Endothelial cell of umbilical vein (primary cell): ENCODE results near the gene VPS35. TPM values are rescaled to one million over a fixed set of nuclear protein-coding genes. Genes with fewer than 3 reads are reported as not detected.
A peak's percentile ranks its signal among the peaks of the same experiment; 100 is the strongest.
"Not testable (repeated sequence)": the region's sequence is repeated elsewhere in the genome, so short reads cannot be mapped to it uniquely, and the experiment has no call there.

Experiments used
- BruUV-seq: library from RNA; stranded (reverse); fragments of 400-500 nt; replicated peaks from 2 replicates; lab custom pipeline; 2021; lab: Mats Ljungman, UMichigan
- CTCF ChIA-PET: fragments of 300-600, 350-600 bp; sonication (Branson Sonifier 250); formaldehyde crosslinking; loops from one replicate; lab custom pipeline; 2021; ENCODE audit warnings: antibody characterized with exemption, inconsistent platforms; lab: Charles Lee
- POLR2A ChIA-PET: fragments of 300-600, 350-600 bp; sonication (Branson Sonifier 250); formaldehyde crosslinking; loops from one replicate; lab custom pipeline; 2021; ENCODE audit warnings: antibody characterized with exemption, inconsistent platforms; lab: Charles Lee
- DNase-seq: peaks from one replicate; pipeline ENCODE4 v3.0.0-alpha.2; 2011; ENCODE audit warnings: low read depth, low spot score
- FAIRE-seq: peaks from 2 replicates; lab custom pipeline; 2011; peaks lifted over from hg19 to GRCh38; lab: Jason Lieb, UNC
- H2AFZ ChIP-seq: 2 replicates; pipeline ENCODE4 v1.6.0; 2012; ENCODE audit warnings: low read depth, low read length, control low read depth, inconsistent platforms
- H3K27ac ChIP-seq: 2 replicates; pipeline ENCODE4 v1.5.1; 2011; ENCODE audit warnings: low read depth, mild to moderate bottlenecking, control low read depth, low read length, moderate library complexity; ENCODE audit not compliant: insufficient read depth
- H3K27me3 ChIP-seq, 2 experiments: 2 replicates each; pipeline versions ENCODE4 v1.6.0 to v1.6.1; 2011; ENCODE audit warnings: low read length in 2 of 2, mixed read lengths in 1 of 2; ENCODE audit not compliant: control insufficient read depth in 2 of 2, insufficient read depth in 2 of 2
- H3K36me3 ChIP-seq, 2 experiments: 2 replicates in 1 of 2; 3 replicates in 1 of 2; pipeline ENCODE4 v1.5.1; 2011; ENCODE audit warnings: low read length in 2 of 2, mild to moderate bottlenecking in 1 of 2, moderate library complexity in 1 of 2; ENCODE audit not compliant: control insufficient read depth in 2 of 2, insufficient read depth in 2 of 2; ENCODE audit errors: extremely low read depth in 1 of 2
- H3K4me1 ChIP-seq: 3 replicates; pipeline ENCODE4 v1.5.1; 2011; ENCODE audit warnings: mild to moderate bottlenecking, low read length; ENCODE audit not compliant: control insufficient read depth, insufficient read depth; ENCODE audit errors: extremely low read depth
- H3K4me2 ChIP-seq: 2 replicates; pipeline ENCODE4 v1.6.1; 2011; ENCODE audit warnings: low read length, control low read depth, mixed read lengths; ENCODE audit not compliant: insufficient read depth
- H3K4me3 ChIP-seq, 3 experiments: fragments of 200-600 bp in 1 of 3; sonication (generic), shearing (Covaris generic) in 1 of 3; replicated peaks in 1 of 3; 2 replicates each; pipeline ENCODE4 v1.5.1; 2011 to 2016; ENCODE audit warnings: control low read depth in 3 of 3, low read length in 3 of 3, mild to moderate bottlenecking in 2 of 3, inconsistent platforms in 1 of 3, low read depth in 1 of 3, moderate library complexity in 1 of 3; ENCODE audit not compliant: insufficient read depth in 1 of 3
- H3K79me2 ChIP-seq: 2 replicates; pipeline ENCODE4 v1.6.0; 2012; ENCODE audit warnings: low read length, inconsistent platforms; ENCODE audit not compliant: control insufficient read depth, insufficient read depth
- H3K9ac ChIP-seq: replicated peaks from 2 replicates; pipeline ENCODE3; 2011; ENCODE audit warnings: low read length, control low read depth; ENCODE audit not compliant: insufficient read depth; ENCODE audit errors: extremely low read depth
- H3K9me1 ChIP-seq: replicated peaks from 3 replicates; pipeline ENCODE4 v1.6.0; 2011; ENCODE audit warnings: mild to moderate bottlenecking, low read length; ENCODE audit not compliant: control insufficient read depth, insufficient read depth; ENCODE audit errors: extremely low read depth
- H3K9me3 ChIP-seq: replicated peaks from 2 replicates; pipeline ENCODE4 v1.5.1; 2012; ENCODE audit warnings: low read length, inconsistent platforms; ENCODE audit not compliant: control insufficient read depth, insufficient read depth
- H4K20me1 ChIP-seq: replicated peaks from 2 replicates; pipeline ENCODE3; 2011; ENCODE audit warnings: mild to moderate bottlenecking, low read length; ENCODE audit not compliant: control insufficient read depth, insufficient read depth; ENCODE audit errors: extremely low read depth
- GATA2 ChIP-seq: IDR thresholded peaks from 2 replicates; pipeline ENCODE4 v1.7.0; 2011; ENCODE audit warnings: low read depth, mild to moderate bottlenecking, moderate library complexity, mixed read lengths, low read length; ENCODE audit not compliant: insufficient read length, insufficient read depth
- dilution Hi-C: fragments of 300-500 bp; cut with MboI; formaldehyde crosslinking; loops from one replicate; pipeline ENCODE4 v1.15.0; 2019; ENCODE audit warnings: low sequenced_read_pairs; ENCODE audit not compliant: extremely low pct_ligation_motif_present
- intact Hi-C: fragments of 100-400 bp; cut with micrococcal nuclease; formaldehyde crosslinking; loops from one replicate; pipeline ENCODE4 v1.10.0; 2022
- polyA plus RNA-seq, 4 experiments: library from polyadenylated mRNA; depleted of rRNA in 3 of 4; stranded (reverse) in 3 of 4; unstranded in 1 of 4; fragments of >200 nt; gene quantifications; 2 replicates each; pipeline versions ENCODE4 v1.2.1 to v1.2.3, GENCODE V29; 2011 to 2012; ENCODE audit warnings: missing spikeins in 1 of 4
- total RNA-seq: library from RNA; stranded (reverse); gene quantifications from 2 replicates; pipeline ENCODE4 v1.2.3, GENCODE V29; 2021
- TF ChIP-seq, protein P1 (sequence below): IDR thresholded peaks from 2 replicates; pipeline ENCODE4 v1.6.1; 2011; ENCODE audit not compliant: insufficient read depth, insufficient read length
- TF ChIP-seq, protein P2 (sequence below), 2 donors: IDR thresholded peaks; 1 replicate in 1 of 2; 2 replicates in 1 of 2; pipeline ENCODE4 v1.5.1; 2011; ENCODE audit warnings: low read length in 2 of 2, mild to moderate bottlenecking in 2 of 2, moderate library complexity in 2 of 2, control low read depth in 1 of 2, inconsistent platforms in 1 of 2, low read depth in 1 of 2; ENCODE audit not compliant: insufficient read depth in 1 of 2; ENCODE audit errors: extremely low read depth in 1 of 2

Gene VPS35
- total and polyA plus RNA-seq, 2 donors (not counting 3 experiments of a cell fraction or from before 2014, with no cell fraction given), result 19.7 to 102 TPM

DNA sequence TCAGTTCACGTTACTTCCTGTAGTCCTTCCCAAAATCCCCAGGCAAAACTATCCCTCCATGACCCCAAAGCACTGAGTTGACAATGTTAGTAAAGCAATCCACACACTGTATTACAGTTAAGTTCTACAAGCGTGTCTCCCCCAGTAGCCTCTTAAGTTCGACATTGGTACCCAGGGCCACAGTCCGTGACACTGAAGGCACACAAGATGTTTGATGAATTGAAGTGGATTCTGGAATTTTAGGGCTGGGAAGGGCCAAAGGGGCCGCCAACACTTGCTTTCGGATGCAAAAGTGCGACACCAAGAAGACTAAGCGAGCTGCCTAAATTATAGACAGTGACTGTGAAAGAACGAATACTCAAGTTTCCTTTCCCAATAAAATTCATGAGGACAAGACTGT, 1.5 kb downstream of the VPS35 start:
- Histone ChIP-seq H3K4me1 (peaks cover 30% of the 10 kb centered on the region), H3K9me3 (no peaks in the 10 kb centered on the region), H3K4me2 (peak overlapping the region; percentile 96), H3K27me3 (no peaks in the 10 kb centered on the region), H3K79me2 (peaks cover 76% of the 10 kb centered on the region), H3K36me3 (no peaks in the 10 kb centered on the region), H3K27ac (no peak overlapping the region), H2AFZ (no peak overlapping the region), H3K4me3 (peak overlapping the region in 2 of 3 experiments; percentile 66 to 96), H4K20me1 (peaks cover 12% of the 10 kb centered on the region), H3K9me1 (no peaks in the 10 kb centered on the region), H3K9ac (peak overlapping the region; percentile 79)
- intact Hi-C loops, result loop anchor here (5.0 kb wide), 1 partner anchor 100 kb away; no protein-coding TSS in a partner anchor
- dilution Hi-C loops, result no loop called here
- FAIRE-seq, result no peak
- no peak for TF ChIP-seq GATA2
- CTCF ChIA-PET, result interaction anchor here (1.4 kb wide), 1 partner anchor 12 kb away, joined by 3 read pairs; no protein-coding TSS in a partner anchor
- TSS peak; percentile 26 for BruUV-seq
- POLR2A ChIA-PET, result no interaction called here
- DNase-seq, result no peak

DNA sequence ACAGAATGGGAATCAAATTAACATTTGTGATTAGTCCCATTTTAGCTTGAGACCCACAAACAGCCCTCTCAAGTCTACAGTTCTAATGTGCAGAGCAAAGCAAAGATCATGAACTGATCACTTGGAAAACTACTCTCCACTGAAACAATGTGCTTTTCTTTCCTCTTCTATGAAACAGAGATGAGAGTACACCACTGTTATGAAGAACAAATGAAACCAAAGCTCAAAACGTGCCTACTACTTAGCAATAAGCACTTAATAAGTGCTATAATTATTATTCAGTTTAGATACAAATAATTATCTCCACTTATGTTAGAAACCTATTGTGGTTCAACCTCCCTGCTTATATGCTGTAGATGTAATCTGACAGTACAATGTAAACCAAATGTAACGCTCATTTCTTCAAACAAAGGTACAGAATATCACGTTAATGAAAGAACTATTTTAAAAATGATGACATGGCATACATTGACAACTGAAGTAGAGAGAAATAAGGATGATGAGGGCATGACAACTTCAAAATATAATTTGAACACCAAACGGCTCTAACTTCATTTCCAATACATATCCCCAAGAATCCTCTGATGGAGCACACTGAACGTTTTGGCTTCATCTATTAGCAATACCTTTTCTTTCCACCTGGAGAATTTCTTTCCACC, 2.0 kb downstream of the VPS35 start:
- H3K4me1 ChIP-seq, result peaks cover 30% of the 10 kb centered on the region
- H3K9ac ChIP-seq, result no peak overlapping the region
- H3K27me3 ChIP-seq, result no peaks in the 10 kb centered on the region
- TF ChIP-seq GATA2, result no peak
- TF ChIP-seq, protein P1, sequence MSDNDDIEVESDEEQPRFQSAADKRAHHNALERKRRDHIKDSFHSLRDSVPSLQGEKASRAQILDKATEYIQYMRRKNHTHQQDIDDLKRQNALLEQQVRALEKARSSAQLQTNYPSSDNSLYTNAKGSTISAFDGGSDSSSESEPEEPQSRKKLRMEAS, result no peak
- TF ChIP-seq, protein P2, sequence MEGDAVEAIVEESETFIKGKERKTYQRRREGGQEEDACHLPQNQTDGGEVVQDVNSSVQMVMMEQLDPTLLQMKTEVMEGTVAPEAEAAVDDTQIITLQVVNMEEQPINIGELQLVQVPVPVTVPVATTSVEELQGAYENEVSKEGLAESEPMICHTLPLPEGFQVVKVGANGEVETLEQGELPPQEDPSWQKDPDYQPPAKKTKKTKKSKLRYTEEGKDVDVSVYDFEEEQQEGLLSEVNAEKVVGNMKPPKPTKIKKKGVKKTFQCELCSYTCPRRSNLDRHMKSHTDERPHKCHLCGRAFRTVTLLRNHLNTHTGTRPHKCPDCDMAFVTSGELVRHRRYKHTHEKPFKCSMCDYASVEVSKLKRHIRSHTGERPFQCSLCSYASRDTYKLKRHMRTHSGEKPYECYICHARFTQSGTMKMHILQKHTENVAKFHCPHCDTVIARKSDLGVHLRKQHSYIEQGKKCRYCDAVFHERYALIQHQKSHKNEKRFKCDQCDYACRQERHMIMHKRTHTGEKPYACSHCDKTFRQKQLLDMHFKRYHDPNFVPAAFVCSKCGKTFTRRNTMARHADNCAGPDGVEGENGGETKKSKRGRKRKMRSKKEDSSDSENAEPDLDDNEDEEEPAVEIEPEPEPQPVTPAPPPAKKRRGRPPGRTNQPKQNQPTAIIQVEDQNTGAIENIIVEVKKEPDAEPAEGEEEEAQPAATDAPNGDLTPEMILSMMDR (IDR thresholded peaks at IDR 0.05; ENCODE audit: extremely low read depth in 1 of 2, insufficient read depth in 1 of 2, low read depth in 1 of 2, low read length in 2 of 2), result no peak
- H3K36me3 ChIP-seq, result no peaks in the 10 kb centered on the region
- peak overlapping the region; percentile 96 for H3K4me2 ChIP-seq
- intact Hi-C loops, result loop anchor here (5.0 kb wide), 1 partner anchor 100 kb away; no protein-coding TSS in a partner anchor
- no TSS peak for BruUV-seq
- FAIRE-seq (no peak), DNase-seq (no peak)
- no peak overlapping the region for H2AFZ ChIP-seq
- H3K9me1 ChIP-seq, result no peaks in the 10 kb centered on the region
- no peak overlapping the region for H3K27ac ChIP-seq
- peak overlapping the region in 1 of 3 experiments; percentile 96 for H3K4me3 ChIP-seq
- ChIA-PET POLR2A (no interaction called here), CTCF (interaction anchor here (1.4 to 1.5 kb wide), 2 partner anchors 11 to 13 kb away, joined by 3 to 4 read pairs; no protein-coding TSS in a partner anchor)
- H3K79me2 ChIP-seq, result peaks cover 82% of the 10 kb centered on the region
- H4K20me1 ChIP-seq, result peaks cover 12% of the 10 kb centered on the region
- H3K9me3 ChIP-seq, result no peaks in the 10 kb centered on the region
- dilution Hi-C loops, result no loop called here

DNA sequence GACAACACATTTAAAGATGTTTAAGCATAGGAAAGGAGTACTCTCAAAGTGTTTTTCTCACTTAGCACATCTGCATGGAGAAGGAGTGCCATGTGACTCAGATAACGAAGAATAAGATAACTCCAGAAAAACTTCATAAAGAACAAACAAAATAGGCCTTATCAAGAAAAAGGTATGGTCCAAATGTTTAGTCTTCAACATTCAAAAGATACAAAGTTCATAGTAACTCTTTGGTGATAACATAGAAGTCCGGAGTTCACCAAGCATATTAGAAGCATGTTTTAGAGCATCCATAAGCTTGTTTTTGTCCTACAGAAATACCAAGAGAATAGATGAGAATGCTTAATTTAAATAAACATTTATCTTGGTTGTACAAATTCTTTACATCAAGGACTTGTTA, 7.1 kb downstream of the VPS35 start:
- DNase-seq, H3K9me1 ChIP-seq, dilution Hi-C loops, H2AFZ ChIP-seq, H3K9ac ChIP-seq, H3K4me3 ChIP-seq, H3K27ac ChIP-seq, BruUV-seq, H3K27me3 ChIP-seq, FAIRE-seq, H3K9me3 ChIP-seq, H4K20me1 ChIP-seq, H3K4me1 ChIP-seq, H3K4me2 ChIP-seq, CTCF ChIA-PET, intact Hi-C loops, POLR2A ChIA-PET: not testable (repeated sequence)
- H3K79me2 ChIP-seq, result peaks cover 46% of the 10 kb centered on the region
- peaks cover 8 to 16% of the 10 kb centered on the region in 2 experiments for H3K36me3 ChIP-seq
